8988T (cell line): ENCODE data around the gene NUDT7.

Experiments used
- DNase-seq: peaks from one replicate; pipeline ENCODE4 v3.0.0; 2011

NUDT7 gene

GRCh38 chr16:77782694-77783093, 60.4 kb downstream of the NUDT7 start:
- DNase-seq = no peak

GRCh38 chr16:77784441-77785372, 62.4 kb downstream of the NUDT7 start:
- no peak for DNase-seq

DNA sequence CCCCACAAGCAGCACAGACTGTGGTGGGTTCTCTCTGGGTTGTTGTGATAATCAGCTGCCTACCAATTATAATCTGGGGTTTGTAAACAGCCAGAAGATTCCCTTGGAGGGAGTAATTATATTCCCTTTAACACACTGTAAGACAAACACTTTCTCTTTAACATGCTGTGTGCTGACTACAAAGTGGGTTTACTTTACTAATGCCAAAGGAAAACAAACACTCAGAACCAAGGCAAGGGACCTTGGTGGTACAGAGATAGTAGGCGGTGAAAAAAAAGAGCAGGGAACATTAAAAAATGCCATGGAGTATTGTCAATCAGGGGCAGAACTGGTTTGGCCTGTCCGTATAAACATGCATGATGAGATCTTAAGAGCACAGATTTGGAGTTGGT, 63.1 kb downstream of the NUDT7 start:
- DNase-seq = no peak

DNA sequence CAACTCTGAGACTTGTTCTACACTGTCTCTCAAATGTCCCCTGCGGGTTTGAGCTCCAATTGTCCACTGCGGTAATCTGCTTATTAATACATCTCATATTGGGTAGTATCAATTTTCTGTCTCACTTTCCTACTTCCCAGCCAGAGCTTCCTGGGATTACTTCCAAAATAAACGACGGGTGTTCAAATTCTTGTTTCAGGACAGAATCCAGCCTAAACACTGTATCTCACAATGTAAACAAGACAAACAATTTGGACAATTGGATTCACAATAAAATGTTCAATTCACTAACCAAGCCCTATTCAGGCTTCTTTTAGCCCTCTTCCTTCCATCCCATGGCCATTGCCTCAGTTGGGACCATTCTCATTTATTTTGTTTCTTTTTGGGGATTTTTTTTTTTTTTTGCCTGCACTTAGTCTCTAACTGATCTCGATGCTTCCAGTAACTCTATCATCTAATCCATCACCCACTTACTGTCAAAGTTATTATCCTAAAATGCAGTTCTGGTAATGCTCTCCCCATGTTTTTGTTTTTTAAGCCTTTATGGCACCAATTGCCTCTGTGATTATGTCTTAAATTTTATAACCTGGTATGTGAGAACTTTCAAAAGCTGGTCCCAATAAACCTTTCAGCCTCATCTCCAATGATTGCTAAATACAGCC, 64.0 kb downstream of the NUDT7 start:
- DNase-seq = no peak

DNA sequence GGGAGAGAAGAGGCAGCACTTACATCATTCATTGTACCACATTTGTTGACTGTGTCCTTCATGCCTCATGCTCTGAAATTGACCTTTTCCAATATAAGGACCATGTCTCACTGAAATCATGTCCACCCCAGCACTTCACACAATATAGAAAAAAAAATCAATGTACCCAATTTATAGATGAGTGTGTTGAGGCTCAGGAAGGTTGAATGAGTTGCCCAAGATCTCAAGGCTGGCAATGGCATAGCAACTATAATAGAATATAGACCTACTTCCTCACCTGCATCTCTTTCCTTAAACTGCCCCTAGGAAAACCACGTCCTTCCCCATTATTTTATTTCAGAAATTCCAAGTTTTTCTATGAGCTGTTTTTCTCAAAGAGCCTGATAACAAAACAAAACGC, 65.1 kb downstream of the NUDT7 start:
- no peak for DNase-seq

DNA sequence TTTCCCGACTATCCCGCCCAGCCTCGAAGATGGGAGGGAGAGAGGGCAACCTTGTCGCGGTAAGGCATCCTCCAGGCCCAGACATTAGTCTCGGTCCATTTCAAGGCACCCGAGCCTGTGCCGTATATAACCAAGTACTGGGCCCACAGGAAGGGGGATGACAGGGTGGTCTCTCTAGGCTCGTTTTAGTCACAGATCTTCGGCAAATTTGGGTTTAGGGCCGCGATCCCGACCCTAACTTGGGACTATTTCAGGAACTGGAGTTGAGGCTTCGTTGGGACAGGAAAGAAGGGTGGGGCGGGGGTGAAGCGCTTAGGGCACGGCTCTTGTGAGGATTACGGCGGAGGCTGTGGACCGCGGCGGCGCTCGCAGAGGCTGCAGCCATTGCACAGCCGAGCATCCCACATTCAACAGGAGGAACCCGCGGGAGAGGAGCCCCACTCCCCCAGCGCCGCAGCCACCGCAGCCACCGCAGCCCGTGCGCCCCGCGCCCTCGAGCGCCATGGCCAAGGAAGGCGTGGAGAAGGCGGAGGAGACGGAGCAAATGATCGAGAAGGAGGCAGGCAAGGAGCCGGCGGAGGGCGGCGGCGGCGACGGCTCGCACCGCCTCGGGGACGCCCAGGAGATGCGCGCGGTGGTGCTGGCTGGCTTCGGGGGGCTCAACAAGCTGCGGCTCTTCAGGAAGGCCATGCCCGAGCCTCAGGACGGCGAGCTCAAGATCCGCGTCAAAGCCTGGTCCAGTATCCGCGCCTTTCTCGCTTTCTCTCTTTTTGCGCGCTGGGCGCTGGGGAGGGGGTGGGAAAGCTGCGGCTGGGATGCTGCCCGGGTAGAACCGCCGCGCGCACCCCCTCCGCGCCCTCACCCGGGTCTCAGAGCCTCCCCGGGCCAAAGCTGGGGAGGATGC, 66.1 kb downstream of the NUDT7 start, which contains the start of gene VAT1L:
Gene VAT1L, plus strand, starts transcription at position 384 of the 904 bp plus-strand sequence. Its CDS starts 119 bp downstream, at position 503.
- DNase-seq = no peak

- DNase-seq = no peak
Observed at GRCh38 chr16:77789085-77790008, 67.0 kb downstream of the NUDT7 start.

- DNase-seq = no peak
Observed at GRCh38 chr16:77790009-77790372, 67.7 kb downstream of the NUDT7 start.

- DNase-seq = no peak
Observed at GRCh38 chr16:77790912-77791311, 68.6 kb downstream of the NUDT7 start.
